GM19023 (cell line): Measurements from ENCODE around the gene ACOT12.
A peak's percentile ranks its signal among the peaks of the same experiment; 100 is the strongest.
"Not testable (repeated sequence)": the region's sequence is repeated elsewhere in the genome, so short reads cannot be mapped to it uniquely, and the experiment has no call there.

Experiments
- ATAC-seq: cut with Tn5 transposase; IDR thresholded peaks from one replicate; pipeline ENCODE4 v1.9.1; 2021; ENCODE audit warnings: mild to moderate bottlenecking, moderate library complexity; ENCODE audit not compliant: unreplicated experiment

ACOT12 gene

DNA sequence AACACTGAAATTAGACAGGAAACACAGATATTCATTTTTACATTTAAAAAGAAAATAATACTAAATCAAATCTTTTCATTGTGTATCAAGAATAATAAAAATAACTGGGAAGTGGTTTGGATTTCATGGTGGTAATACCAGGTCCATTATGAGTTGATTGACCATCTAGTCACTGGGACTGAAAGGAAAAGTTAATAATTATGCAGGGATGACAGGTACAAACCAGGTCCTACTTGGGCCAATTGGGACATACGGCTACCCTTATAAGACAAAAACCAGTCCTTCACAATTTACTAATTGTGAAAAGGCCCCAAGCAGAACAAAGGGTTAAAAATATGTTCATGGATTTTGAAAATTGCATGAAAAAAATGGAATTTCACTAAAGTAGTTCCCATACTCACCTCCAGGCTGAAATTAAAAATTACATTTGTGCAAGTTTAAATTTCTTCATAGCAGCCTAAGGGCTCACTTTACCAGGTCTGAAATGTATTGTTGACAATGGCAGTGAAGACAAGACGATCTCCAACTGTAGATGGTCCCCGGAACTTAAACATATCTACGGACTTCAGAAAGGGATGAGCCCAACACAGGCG, 48.4 kb downstream of the ACOT12 start:
- no peak for ATAC-seq

DNA sequence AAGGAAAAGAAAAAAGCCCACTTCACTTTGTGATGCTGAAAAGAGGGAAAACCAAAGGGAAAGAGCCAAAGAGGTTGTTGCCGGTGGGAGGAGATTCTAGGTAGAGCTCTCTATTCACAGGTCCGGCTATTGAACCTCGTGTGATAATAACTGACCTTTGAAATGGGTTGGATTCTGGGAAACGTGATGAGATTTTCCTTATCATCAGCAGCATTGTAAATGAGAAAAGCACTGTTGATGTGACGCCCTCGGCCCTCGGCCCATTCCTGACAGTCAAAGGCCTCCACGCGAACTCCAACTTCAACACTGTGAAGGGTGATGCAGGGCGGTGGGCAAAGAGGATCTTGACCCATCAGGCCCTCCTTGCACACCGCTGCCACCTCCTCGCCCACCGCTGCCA, 49.2 kb downstream of the ACOT12 start:
- no peak for ATAC-seq

- ATAC-seq, result not testable (repeated sequence)
Observed at GRCh38 chr5:81338213-81338612, 55.7 kb downstream of the ACOT12 start.

- ATAC-seq, result no peak
Observed at GRCh38 chr5:81337803-81338202, 56.1 kb downstream of the ACOT12 start.

GRCh38 chr5:81336556-81336955, 57.4 kb downstream of the ACOT12 start:
- ATAC-seq, result no peak

- ATAC-seq, result no peak
Observed at GRCh38 chr5:81335946-81336345, 58.0 kb downstream of the ACOT12 start.

GRCh38 chr5:81334304-81335061, 59.5 kb downstream of the ACOT12 start:
- no peak for ATAC-seq

DNA sequence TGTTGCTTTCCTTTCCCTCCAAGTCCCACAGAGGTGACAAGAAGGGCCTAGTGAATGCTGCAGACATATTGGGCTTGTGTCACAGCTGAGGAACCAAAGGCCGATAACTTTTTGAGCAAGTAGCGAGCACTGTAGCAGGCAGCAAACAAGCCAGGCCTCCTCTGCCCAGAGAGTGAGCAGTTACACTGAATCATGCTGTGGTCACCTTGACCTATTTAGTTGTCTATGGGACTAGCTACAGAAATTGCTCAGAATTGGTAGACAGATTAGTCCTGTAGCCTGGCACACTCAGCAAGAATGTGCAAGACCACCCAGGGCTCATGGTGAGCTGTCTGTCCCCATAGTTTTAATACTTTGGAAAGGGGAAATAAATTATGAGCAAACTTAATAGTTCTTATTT, 67.4 kb downstream of the ACOT12 start:
- no peak for ATAC-seq

DNA sequence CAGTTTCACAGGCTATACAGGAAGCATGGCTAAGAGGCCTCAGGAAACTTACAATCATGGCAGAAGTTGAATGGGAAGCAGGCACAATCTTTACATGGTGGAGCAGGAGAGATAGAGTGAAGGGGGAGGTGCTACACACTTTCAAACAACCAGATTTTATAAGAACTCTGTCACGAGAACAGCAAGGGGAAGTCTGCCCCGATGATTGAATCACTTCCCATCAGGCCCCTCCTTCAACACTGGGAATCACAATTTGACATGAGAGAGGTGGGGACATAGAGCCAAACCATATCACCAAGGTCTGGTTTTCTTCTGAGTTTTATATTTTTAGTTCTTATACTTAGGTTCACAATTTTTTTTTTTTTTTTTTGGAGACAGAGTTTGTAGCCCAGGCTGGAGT, 76.4 kb downstream of the ACOT12 start:
- ATAC-seq, result no peak

- ATAC-seq, result no peak
Observed at GRCh38 chr5:81316571-81316970, 77.4 kb downstream of the ACOT12 start.

GRCh38 chr5:81315830-81316229, 78.1 kb downstream of the ACOT12 start:
- no peak for ATAC-seq

DNA sequence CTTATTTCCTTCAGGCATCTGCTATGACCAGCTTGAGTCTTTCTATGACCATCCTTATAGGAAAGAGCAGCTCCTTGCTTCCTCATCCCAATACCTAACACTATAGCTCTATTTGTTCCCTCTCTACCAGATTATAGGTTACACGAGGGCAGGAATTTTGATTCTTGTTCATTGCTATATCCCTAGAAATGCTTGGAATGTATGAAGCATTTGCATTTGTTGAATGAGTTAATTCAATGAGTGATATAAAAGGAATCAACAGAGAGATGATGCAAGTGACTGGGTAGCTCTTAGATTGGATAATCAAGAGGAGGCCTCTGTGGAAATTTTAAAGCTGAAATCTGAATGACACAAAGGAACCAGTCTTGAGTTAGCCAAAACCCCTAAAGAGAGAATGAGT, 78.6 kb downstream of the ACOT12 start:
- no peak for ATAC-seq

- ATAC-seq, result no peak
Observed at GRCh38 chr5:81314581-81314980, 79.4 kb downstream of the ACOT12 start.

- ATAC-seq, result no peak
Observed at GRCh38 chr5:81313686-81314085, 80.2 kb downstream of the ACOT12 start.

DNA sequence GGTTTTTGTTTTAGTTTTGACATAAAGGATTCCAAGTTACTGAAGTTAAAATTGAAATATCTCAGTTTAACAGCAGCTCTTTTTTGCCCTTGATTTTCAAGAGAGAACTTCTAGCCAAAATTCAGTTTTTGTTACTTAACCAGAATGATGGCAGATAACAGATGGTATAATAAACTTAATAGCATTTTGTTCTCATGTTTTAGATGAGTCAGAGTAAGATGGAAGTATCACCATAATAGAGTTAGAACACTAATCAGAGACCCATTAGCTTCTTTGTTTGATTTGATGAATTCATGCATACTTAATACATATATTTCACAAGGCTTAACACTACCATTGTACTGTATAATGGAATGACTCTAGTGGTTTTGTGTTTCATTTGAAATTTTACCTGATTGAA, 80.7 kb downstream of the ACOT12 start:
- no peak for ATAC-seq

DNA sequence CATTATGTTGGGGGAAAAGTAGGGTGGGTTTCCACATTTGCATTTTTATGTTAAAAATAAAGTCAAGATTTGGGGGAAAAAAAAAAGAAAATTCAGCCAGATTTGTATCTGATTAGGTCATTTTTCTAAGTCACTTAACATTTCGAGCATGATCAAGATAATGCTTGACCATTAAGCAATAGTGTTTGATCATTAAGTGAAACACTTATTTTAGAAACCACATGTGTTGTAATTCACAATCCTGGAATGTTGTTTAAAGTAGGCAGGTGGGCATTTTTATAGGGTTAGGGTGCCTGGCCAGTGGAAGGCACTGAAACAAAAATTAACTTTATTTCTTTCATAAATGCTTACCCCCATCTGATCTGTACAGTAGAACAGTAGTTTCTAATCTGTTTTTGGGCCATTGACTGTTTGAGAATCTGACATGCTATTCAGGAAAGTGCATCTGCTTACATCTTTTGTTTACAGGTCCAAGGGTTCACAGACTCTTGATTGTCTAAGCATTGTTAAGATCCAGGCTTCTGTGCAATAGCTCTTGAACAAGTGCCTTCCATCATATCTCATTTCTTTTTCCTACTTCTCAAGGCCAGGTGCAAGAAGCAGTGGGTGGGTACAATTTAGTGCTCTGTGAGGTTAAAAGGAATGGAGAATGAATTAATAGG, 83.4 kb downstream of the ACOT12 start:
- ATAC-seq, result no peak

- ATAC-seq, result no peak
Observed at GRCh38 chr5:81308836-81309235, 85.1 kb downstream of the ACOT12 start.

DNA sequence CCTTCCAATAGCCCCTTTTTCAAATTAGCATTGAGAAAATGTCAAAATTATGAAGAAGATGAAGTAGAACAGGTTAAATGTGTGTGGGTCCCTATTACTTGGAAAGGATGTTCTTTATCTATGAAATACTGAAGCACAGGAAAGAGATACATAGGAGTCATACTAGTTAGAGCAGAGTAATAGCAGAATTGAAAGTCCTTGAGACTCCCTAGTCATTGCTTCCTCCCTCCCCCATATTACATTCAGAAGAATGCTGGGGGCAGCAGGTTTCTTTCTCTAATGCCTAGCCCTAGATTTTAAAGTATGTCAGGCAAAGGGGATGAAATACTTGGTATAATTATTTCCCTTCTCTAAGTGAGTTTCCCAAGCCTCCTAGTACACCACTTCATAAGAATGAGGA, 88.1 kb downstream of the ACOT12 start:
- no peak for ATAC-seq

DNA sequence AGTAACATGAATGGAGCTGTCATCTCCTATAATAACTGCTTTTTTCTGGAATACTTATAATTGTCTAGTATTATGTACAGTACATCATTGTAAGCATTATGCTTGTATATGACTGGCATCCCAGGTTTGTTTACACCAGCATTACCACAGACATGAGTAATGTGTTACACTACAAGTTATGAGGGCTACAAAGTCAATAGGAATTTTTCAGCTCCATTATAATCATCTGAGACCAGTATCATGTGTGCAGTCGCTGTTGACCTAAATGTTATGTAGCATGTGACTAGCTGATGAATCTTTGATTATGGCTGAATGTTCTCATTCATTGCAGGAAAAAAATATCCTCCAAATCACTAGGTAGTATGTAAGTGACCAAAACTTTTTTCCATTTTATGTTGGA, 90.4 kb downstream of the ACOT12 start:
- ATAC-seq, result no peak

DNA sequence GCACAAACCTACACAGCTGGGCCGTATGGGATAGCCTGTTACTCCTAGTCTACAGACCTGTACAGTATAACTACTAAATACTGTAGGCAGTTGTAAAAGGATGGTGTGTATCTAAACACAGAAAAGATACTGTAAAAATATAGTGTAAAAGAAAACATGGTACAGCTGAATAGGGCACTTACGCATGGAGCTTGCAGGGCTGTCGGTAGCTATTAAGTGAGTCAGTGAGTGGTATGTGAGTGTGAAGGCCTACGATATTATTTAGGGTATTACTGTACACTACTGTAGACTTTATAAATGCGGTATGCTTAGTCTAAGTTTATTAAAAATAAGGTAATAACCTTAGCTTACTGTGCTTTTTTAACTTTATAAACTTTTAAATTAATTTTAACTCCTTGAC, 91.3 kb downstream of the ACOT12 start:
- no peak for ATAC-seq

GRCh38 chr5:81301271-81302015, 92.5 kb downstream of the ACOT12 start, which contains the start of gene ZCCHC9:
Gene ZCCHC9, plus strand, starts transcription at chr5:81301587. Its CDS starts 3,171 bp downstream, at chr5:81304758.
- peak; percentile 96 for ATAC-seq

DNA sequence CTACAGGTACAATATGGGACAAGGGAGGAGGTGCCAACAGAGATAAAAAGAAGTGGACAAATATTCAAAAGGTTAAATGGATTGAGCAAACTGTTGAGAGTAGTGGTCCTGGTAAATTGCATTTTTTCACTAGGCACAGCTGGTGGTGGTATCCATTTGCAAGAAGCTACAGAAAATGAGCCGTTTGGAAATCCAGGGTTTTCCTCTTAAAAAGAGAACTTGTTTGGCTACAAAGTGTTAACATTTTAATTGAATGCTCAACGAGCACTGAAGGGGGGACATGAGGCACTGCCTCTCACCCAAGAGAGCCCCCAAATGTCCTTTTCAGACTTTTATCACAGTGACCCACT, 93.0 kb downstream of the ACOT12 start:
- no peak for ATAC-seq
